Keratinocyte (primary cell): ENCODE data around the gene SMIM3. TPM values are rescaled to one million over a fixed set of nuclear protein-coding genes. Genes with fewer than 3 reads are reported as not detected.

Source experiments
- DNase-seq: peaks from one replicate; pipeline ENCODE4 v3.0.0-alpha.2; 2011; ENCODE audit warnings: low read depth, missing footprints, low spot score
- FAIRE-seq: peaks from 2 replicates; lab custom pipeline; 2011; peaks lifted over from hg19 to GRCh38; lab: Jason Lieb, UNC
- H2AFZ ChIP-seq: 2 replicates; pipeline ENCODE4 v1.6.0; 2012; ENCODE audit warnings: low read length, control low read depth, inconsistent platforms; ENCODE audit not compliant: control insufficient read depth
- H3K27ac ChIP-seq: 2 replicates; pipeline ENCODE4 v1.5.1; 2011; ENCODE audit warnings: low read length; ENCODE audit not compliant: control insufficient read depth, insufficient read depth
- H3K27me3 ChIP-seq: 3 replicates; pipeline ENCODE4 v1.6.0; 2011; ENCODE audit warnings: low read length; ENCODE audit not compliant: control insufficient read depth, insufficient read depth; ENCODE audit errors: extremely low read depth
- H3K36me3 ChIP-seq, 2 experiments: 2 replicates in 1 of 2; 3 replicates in 1 of 2; pipeline ENCODE4 v1.5.1; 2011; ENCODE audit warnings: low read length in 2 of 2, mild to moderate bottlenecking in 1 of 2; ENCODE audit not compliant: control insufficient read depth in 2 of 2, insufficient read depth in 2 of 2; ENCODE audit errors: extremely low read depth in 1 of 2
- H3K4me1 ChIP-seq: 3 replicates; pipeline ENCODE4 v1.5.1; 2011; ENCODE audit warnings: low read length; ENCODE audit not compliant: control insufficient read depth, insufficient read depth; ENCODE audit errors: extremely low read depth
- H3K4me2 ChIP-seq: 3 replicates; pipeline ENCODE4 v1.6.0; 2011; ENCODE audit warnings: low read depth, low read length; ENCODE audit not compliant: control insufficient read depth, insufficient read depth; ENCODE audit errors: extremely low read depth
- H3K4me3 ChIP-seq, 3 experiments: fragments of 200-600 bp in 1 of 3; sonication (generic) in 1 of 3; 2 replicates in 2 of 3; 3 replicates in 1 of 3; pipeline ENCODE4 v1.5.1; 2011 to 2016; ENCODE audit warnings: low read length in 3 of 3, mild to moderate bottlenecking in 3 of 3, control low read depth in 2 of 3, inconsistent platforms in 1 of 3, low read depth in 1 of 3, mixed read lengths in 1 of 3, mixed run types in 1 of 3, moderate library complexity in 1 of 3; ENCODE audit not compliant: control insufficient read depth in 2 of 3, insufficient read depth in 2 of 3; ENCODE audit errors: extremely low read depth in 1 of 3
- H3K79me2 ChIP-seq: 2 replicates; pipeline ENCODE4 v1.6.0; 2012; ENCODE audit warnings: low read length; ENCODE audit not compliant: control insufficient read depth, insufficient read depth
- H3K9ac ChIP-seq: 3 replicates; pipeline ENCODE4 v1.6.0; 2011; ENCODE audit warnings: low read length; ENCODE audit not compliant: control insufficient read depth, insufficient read depth; ENCODE audit errors: extremely low read depth
- H3K9me1 ChIP-seq: 3 replicates; pipeline ENCODE4 v1.6.0; 2011; ENCODE audit warnings: low read length; ENCODE audit not compliant: control insufficient read depth, insufficient read depth; ENCODE audit errors: extremely low read depth
- H3K9me3 ChIP-seq: 2 replicates; pipeline ENCODE4 v1.5.1; 2012; ENCODE audit warnings: low read depth, low read length; ENCODE audit not compliant: control insufficient read depth
- H4K20me1 ChIP-seq: 3 replicates; pipeline ENCODE4 v1.6.0; 2011; ENCODE audit warnings: low read length; ENCODE audit not compliant: control insufficient read depth, insufficient read depth; ENCODE audit errors: extremely low read depth
- EZH2 ChIP-seq: IDR thresholded peaks from one replicate; pipeline ENCODE4 v1.6.1; 2012; ENCODE audit warnings: inconsistent platforms, mild to moderate bottlenecking, low read length, moderate library complexity
- dilution Hi-C: fragments of 300-500 bp; cut with MboI; formaldehyde crosslinking; loops from one replicate; pipeline ENCODE4 v1.7.0; 2020; ENCODE audit warnings: low sequenced_read_pairs; ENCODE audit not compliant: extremely low pct_ligation_motif_present
- polyA plus RNA-seq, 5 experiments: library from polyadenylated mRNA; depleted of rRNA in 3 of 5; stranded (reverse) in 3 of 5; stranded (forward) in 1 of 5; unstranded in 1 of 5; fragments of >200 nt; gene quantifications; 1 replicate in 1 of 5; 2 replicates in 3 of 5; 3 replicates in 1 of 5; pipeline versions ENCODE4 v1.2.1 to v1.2.3, GENCODE V29; 2011 to 2012; ENCODE audit warnings: missing spikeins in 2 of 5, low read depth in 1 of 5, low replicate concordance in 1 of 5
- TF ChIP-seq, protein P1 (sequence below), 3 experiments: IDR thresholded peaks in 1 of 3; conservative IDR thresholded peaks in 1 of 3; optimal IDR thresholded peaks in 1 of 3; 2 replicates in 2 of 3; 3 replicates in 1 of 3; pipeline versions ENCODE3 to v1.5.1; 2011; ENCODE audit warnings: low read length in 3 of 3, mild to moderate bottlenecking in 3 of 3, moderate library complexity in 2 of 3, control low read depth in 1 of 3, inconsistent platforms in 1 of 3; ENCODE audit not compliant: insufficient read depth in 2 of 3; ENCODE audit errors: extremely low read depth in 1 of 3

SMIM3 gene
- polyA plus RNA-seq, 1 donor (not counting 4 experiments of a cell fraction or from before 2014, with no cell fraction given) = 29.7 TPM

DNA sequence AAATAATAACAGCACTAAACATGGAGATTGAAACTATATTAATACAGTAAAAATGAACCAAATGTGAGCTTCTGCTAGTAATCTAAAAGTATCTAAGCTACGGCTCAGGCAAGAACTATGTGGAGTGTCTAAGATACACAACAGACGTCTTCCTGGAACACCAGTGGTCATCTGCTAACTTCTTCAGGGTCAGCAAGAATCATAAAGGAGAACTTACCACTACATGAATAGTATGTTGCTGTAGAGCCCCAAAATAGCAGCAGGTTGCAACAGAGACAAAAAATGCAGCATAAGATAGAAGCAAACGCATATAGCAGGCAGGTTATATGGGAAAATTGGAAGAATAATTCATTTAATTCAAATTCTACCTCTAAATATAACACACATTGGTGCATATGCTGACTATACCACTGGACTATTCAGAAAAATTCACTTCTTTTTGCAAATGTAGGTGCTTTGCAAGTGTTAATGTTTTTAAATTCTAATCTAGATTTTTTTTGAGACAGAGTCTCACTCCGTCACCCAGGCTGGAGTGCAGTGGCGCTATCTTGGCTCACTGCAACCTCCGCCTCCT lies 46.8 kb upstream of the SMIM3 start:
- Histone ChIP-seq H3K79me2 (peaks cover 20% of the 10 kb centered on the region), H3K36me3 (peaks cover 14% of the 10 kb centered on the region in 2 experiments), H2AFZ (no peak overlapping the region), H3K4me1 (no peaks in the 10 kb centered on the region), H3K9ac (no peak overlapping the region), H3K4me3 (no peak overlapping the region), H3K27ac (no peak overlapping the region), H3K9me3 (no peaks in the 10 kb centered on the region), H4K20me1 (no peaks in the 10 kb centered on the region), H3K9me1 (no peaks in the 10 kb centered on the region), H3K27me3 (no peaks in the 10 kb centered on the region), H3K4me2 (no peak overlapping the region)
- TF ChIP-seq, protein P1, sequence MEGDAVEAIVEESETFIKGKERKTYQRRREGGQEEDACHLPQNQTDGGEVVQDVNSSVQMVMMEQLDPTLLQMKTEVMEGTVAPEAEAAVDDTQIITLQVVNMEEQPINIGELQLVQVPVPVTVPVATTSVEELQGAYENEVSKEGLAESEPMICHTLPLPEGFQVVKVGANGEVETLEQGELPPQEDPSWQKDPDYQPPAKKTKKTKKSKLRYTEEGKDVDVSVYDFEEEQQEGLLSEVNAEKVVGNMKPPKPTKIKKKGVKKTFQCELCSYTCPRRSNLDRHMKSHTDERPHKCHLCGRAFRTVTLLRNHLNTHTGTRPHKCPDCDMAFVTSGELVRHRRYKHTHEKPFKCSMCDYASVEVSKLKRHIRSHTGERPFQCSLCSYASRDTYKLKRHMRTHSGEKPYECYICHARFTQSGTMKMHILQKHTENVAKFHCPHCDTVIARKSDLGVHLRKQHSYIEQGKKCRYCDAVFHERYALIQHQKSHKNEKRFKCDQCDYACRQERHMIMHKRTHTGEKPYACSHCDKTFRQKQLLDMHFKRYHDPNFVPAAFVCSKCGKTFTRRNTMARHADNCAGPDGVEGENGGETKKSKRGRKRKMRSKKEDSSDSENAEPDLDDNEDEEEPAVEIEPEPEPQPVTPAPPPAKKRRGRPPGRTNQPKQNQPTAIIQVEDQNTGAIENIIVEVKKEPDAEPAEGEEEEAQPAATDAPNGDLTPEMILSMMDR (optimal IDR thresholded peaks at IDR 0.05 in 1 of 3, IDR thresholded peaks at IDR 0.05 in 1 of 3, conservative IDR thresholded peaks at IDR 0.05 in 1 of 3; ENCODE audit: extremely low read depth in 1 of 3, insufficient read depth in 2 of 3, low read length in 3 of 3) = no peak
- TF ChIP-seq EZH2 = no peak
- FAIRE-seq (no peak), DNase-seq (no peak)
- dilution Hi-C loops = no loop called here

DNA sequence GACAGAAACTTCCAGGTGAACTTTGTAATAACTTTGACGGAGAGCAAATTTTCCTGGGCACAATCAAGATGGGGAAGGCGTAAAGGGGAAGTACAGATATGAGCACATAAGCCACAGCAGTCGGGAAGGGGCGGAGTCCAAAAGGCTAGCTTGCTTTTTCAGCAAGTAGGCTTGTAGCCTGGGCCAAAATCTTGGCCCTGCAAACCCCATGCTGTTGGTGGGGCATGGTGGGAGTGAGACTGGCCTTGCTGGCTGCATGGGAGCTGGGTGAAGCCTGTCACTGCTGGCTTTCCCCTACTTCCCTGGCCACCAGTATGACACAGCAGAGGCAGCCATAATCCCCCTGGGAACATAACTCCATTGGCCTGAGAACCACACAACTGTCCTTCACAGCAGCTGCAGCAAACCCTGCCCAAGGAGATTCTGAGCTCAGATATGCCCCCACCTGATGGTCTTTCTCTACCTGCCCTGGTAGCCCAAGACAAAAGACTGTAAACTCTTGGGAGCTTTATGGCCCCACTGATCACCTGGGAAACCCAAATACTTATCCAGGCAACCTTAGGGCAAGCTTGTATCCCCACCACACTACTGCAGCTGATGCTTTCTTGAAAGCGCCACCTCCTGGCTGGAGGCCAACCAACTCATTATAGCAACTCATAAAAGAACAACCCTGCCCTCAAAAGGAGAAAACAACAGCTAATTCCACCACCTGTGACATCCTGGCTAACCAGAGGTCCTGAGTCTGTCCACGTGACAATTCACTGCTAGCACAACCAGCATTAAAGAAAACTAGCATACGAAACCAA lies 43.8 kb upstream of the SMIM3 start:
- H4K20me1 ChIP-seq = no peaks in the 10 kb centered on the region
- H3K4me2 ChIP-seq = no peak overlapping the region
- TF ChIP-seq EZH2 = no peak
- TF ChIP-seq, protein P1 (optimal IDR thresholded peaks at IDR 0.05 in 1 of 3, IDR thresholded peaks at IDR 0.05 in 1 of 3, conservative IDR thresholded peaks at IDR 0.05 in 1 of 3; ENCODE audit: extremely low read depth in 1 of 3, insufficient read depth in 2 of 3, low read length in 3 of 3) = no peak
- H3K36me3 ChIP-seq = peaks cover 8 to 13% of the 10 kb centered on the region in 2 experiments
- dilution Hi-C loops = no loop called here
- no peak overlapping the region for H3K9ac ChIP-seq
- H3K9me3 ChIP-seq = no peaks in the 10 kb centered on the region
- H3K79me2 ChIP-seq = peaks cover 44% of the 10 kb centered on the region
- H3K4me1 ChIP-seq = no peaks in the 10 kb centered on the region
- H3K27me3 ChIP-seq = no peaks in the 10 kb centered on the region
- no peak overlapping the region for H2AFZ ChIP-seq
- no peak overlapping the region for H3K27ac ChIP-seq
- FAIRE-seq (no peak), DNase-seq (no peak)
- H3K4me3 ChIP-seq = no peak overlapping the region
- H3K9me1 ChIP-seq = no peaks in the 10 kb centered on the region
